ENCODE measurements around the gene AP1M2.

Gene AP1M2

DNA sequence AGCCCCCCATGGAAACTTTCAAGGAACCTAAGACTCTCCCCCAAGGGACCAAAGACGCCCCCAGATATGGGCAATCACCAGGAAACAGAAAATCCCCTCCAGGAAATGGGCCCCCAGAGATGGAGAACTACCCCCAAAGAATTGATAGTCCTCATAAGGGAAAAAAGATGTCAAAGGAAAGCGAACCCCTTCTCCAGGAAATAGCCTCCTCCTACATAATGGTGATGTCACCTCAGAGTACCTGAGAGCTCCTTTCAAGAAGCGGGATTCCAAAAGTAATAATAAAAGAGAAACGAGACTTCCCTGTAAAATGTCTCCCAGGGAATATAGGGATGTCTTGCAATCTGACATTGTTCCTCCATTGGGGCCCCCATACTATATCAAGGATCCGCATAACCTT lies 19.5 kb downstream of the AP1M2 start:
- Histone ChIP-seq H3K9me3 (ENCODE audit: control insufficient read depth, insufficient read depth, low read depth, low read length) (no peaks in the 10 kb centered on the region), H3K4me3 (ENCODE audit: low read depth, low read length) (peak overlapping the region; percentile 44), H3K4me1 (ENCODE audit: control insufficient read depth, insufficient read depth, low read length) (peaks cover 13% of the 10 kb centered on the region), H3K36me3 (ENCODE audit: control insufficient read depth in 2 of 2, insufficient read depth in 1 of 2, low read length in 2 of 2) (peaks cover 9 to 11% of the 10 kb centered on the region in 2 experiments; a peak in 2 of 3 replicates), H3K27ac (ENCODE audit: extremely low read depth, low read depth, low read length) (no peak overlapping the region)
- TF ChIP-seq OVOL3 (tag by site-specific recombination; IDR thresholded peaks at IDR 0.05) (no peak), ZNF394 (tag by site-specific recombination; IDR thresholded peaks at IDR 0.05; ENCODE audit: borderline replicate concordance) (peak; percentile 38; the same call in 1 of the 2 replicates), REPIN1 (tag by site-specific recombination; IDR thresholded peaks at IDR 0.05; ENCODE audit: low read depth) (no peak), YY2 (tag by site-specific recombination; IDR thresholded peaks at IDR 0.05) (no peak), ZNF202 (tag by site-specific recombination; IDR thresholded peaks at IDR 0.05; ENCODE audit: borderline replicate concordance) (no peak), PRDM1 (tag by site-specific recombination; IDR thresholded peaks at IDR 0.05) (0 out of 2 replicates have a peak, but pooled peaks have one; percentile 27)
- TF ChIP-seq, protein P1, sequence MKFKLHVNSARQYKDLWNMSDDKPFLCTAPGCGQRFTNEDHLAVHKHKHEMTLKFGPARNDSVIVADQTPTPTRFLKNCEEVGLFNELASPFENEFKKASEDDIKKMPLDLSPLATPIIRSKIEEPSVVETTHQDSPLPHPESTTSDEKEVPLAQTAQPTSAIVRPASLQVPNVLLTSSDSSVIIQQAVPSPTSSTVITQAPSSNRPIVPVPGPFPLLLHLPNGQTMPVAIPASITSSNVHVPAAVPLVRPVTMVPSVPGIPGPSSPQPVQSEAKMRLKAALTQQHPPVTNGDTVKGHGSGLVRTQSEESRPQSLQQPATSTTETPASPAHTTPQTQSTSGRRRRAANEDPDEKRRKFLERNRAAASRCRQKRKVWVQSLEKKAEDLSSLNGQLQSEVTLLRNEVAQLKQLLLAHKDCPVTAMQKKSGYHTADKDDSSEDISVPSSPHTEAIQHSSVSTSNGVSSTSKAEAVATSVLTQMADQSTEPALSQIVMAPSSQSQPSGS (tag by site-specific recombination; IDR thresholded peaks at IDR 0.05; ENCODE audit: low read depth): peak; percentile 40; the same call in 1 of the 2 replicates
- TF ChIP-seq, protein P2, sequence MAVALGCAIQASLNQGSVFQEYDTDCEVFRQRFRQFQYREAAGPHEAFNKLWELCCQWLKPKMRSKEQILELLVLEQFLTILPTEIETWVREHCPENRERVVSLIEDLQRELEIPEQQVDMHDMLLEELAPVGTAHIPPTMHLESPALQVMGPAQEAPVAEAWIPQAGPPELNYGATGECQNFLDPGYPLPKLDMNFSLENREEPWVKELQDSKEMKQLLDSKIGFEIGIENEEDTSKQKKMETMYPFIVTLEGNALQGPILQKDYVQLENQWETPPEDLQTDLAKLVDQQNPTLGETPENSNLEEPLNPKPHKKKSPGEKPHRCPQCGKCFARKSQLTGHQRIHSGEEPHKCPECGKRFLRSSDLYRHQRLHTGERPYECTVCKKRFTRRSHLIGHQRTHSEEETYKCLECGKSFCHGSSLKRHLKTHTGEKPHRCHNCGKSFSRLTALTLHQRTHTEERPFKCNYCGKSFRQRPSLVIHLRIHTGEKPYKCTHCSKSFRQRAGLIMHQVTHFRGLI (tag by site-specific recombination; IDR thresholded peaks at IDR 0.05): no peak
- ChIA-PET CTCF (interaction anchor here (0.6 to 1.8 kb wide), 10 partner anchors 15 to 168 kb away, joined by 3 to 5 read pairs (median 4); no protein-coding TSS in a partner anchor), POLR2A (interaction anchor here (0.6 to 1.7 kb wide), 5 partner anchors 13 to 785 kb away, joined by 3 to 7 read pairs (median 4); no protein-coding TSS in a partner anchor)

DNA sequence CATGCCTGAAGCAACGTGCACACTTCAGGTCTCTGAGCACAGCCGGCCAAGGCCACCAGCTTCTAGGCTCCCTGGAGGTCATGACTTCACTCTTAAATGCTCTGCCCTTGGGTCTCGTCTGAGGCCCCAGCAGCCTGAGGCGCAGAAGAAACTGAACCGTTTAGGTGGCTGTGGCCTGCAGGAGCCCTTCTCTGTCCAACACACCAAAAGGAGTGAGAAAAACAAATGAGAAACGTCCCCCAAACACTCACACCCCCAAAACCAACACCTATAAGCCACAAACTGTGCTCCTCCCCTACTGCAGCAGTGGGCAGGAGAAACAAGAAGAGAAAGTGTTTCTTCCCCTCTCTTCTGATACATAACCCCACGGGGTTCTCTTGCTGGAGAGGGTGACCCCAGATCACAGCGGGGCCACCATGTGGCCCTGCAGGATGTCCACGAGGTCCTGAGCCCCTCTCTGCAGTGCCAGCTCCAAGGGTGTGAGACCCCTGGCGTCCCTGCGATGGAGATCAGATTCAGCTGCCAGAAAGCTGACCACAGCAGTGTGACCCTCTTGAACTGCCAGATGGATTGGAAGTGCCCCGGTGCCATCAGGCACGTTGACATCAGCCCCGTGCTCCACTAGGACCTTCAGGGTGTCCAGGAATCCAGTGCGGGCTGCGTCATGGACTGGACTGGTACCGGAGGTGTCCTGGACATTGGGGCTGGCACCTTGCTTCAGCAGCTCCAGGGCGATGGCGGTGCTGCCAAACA lies 20.3 kb downstream of the AP1M2 start:
- POLR2A ChIA-PET: interaction anchor here (0.6 to 1.7 kb wide), 7 partner anchors 11 to 786 kb away, joined by 3 to 7 read pairs (median 4); partner anchors contain the start of gene ATG4D
- no peak overlapping the region for H3K27ac ChIP-seq (ENCODE audit: extremely low read depth, low read depth, low read length)
- CTCF ChIA-PET: interaction anchor here (0.5 to 1.8 kb wide), 10 partner anchors 14 to 307 kb away, joined by 3 to 5 read pairs (median 4); no protein-coding TSS in a partner anchor

GRCh38 chr19:10566408-10566657 lies 20.8 kb downstream of the AP1M2 start:
- POLR2A ChIA-PET: interaction anchor here (0.6 to 1.0 kb wide), 5 partner anchors 11 to 68 kb away, joined by 3 to 5 read pairs (median 3); partner anchors contain the start of gene ATG4D
- CTCF ChIA-PET: interaction anchor here (0.5 to 1.1 kb wide), 6 partner anchors 14 to 306 kb away, joined by 3 to 5 read pairs (median 4); no protein-coding TSS in a partner anchor

More for the DNA sequence above, 20.3 kb downstream of the AP1M2 start:
- Histone ChIP-seq H3K4me3 (ENCODE audit: low read depth, low read length) (no peak overlapping the region), H3K9me3 (ENCODE audit: control insufficient read depth, insufficient read depth, low read depth, low read length) (no peaks in the 10 kb centered on the region), H3K4me1 (ENCODE audit: control insufficient read depth, insufficient read depth, low read length) (peaks cover 13% of the 10 kb centered on the region), H3K36me3 (ENCODE audit: control insufficient read depth in 2 of 2, insufficient read depth in 1 of 2, low read length in 2 of 2) (peaks cover 14 to 15% of the 10 kb centered on the region in 2 experiments; a peak in 2 of 3 replicates)
- TF ChIP-seq ZNF221 (tag by site-specific recombination; IDR thresholded peaks at IDR 0.05; ENCODE audit: borderline replicate concordance): no peak
- TF ChIP-seq ZNF600 (tag by site-specific recombination; IDR thresholded peaks at IDR 0.05): 0 out of 2 replicates have a peak, but pooled peaks have one; percentile 8
- TF ChIP-seq ZNF658 (tag by site-specific recombination; IDR thresholded peaks at IDR 0.05): no peak
- no peak for TF ChIP-seq ZNF596 (tag by site-specific recombination; IDR thresholded peaks at IDR 0.05)
- TF ChIP-seq HOXC10 (CRISPR knock-in tag; IDR thresholded peaks at IDR 0.05): no peak

More at GRCh38 chr19:10566408-10566657, 20.8 kb downstream of the AP1M2 start:
- Histone ChIP-seq H3K4me3 (ENCODE audit: low read depth, low read length) (peak overlapping the region; percentile 92), H3K4me1 (ENCODE audit: control insufficient read depth, insufficient read depth, low read length) (peaks cover 13% of the 10 kb centered on the region), H3K27ac (ENCODE audit: extremely low read depth, low read depth, low read length) (no peak overlapping the region), H3K9me3 (ENCODE audit: control insufficient read depth, insufficient read depth, low read depth, low read length) (no peaks in the 10 kb centered on the region), H3K36me3 (ENCODE audit: control insufficient read depth in 2 of 2, insufficient read depth in 1 of 2, low read length in 2 of 2) (peaks cover 15 to 19% of the 10 kb centered on the region in 2 experiments; a peak in 2 of 3 replicates)
- peak; percentile 71 for TF ChIP-seq PRDM10 (tag by site-specific recombination; IDR thresholded peaks at IDR 0.05)
- TF ChIP-seq ZNF24 (tag by site-specific recombination; IDR thresholded peaks at IDR 0.05): no peak
- no peak for TF ChIP-seq ZNF701 (tag by site-specific recombination; IDR thresholded peaks at IDR 0.05)
